Activated T-cell treated with anti-CD3 and anti-CD28 coated beads, Interleukin-2, amount 50 U/mL, for 1 hour (primary cell): ENCODE results near the gene CAMTA1.

ENCODE experiments used
- DNase-seq: peaks from one replicate; pipeline ENCODE4 v3.0.0-alpha.2; 2020

The CAMTA1 gene

DNA sequence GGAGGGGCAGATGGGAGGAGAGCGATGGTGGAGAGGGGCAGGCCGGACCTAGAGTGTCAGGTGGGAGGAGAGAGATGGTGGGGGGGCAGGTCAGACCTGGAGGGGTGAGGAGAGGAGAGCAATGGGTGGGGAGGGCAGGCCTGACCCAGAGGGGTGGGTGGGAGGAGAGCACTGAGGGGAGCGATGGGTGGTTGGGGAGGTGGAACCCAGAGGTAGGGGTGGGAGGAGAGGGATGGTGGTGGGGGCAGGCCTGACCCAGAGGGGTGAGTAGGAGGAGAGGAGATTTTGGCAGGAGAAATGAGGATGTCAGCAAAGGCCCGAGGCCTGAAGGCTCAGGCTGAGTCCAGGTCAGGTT, 828.6 kb downstream of the CAMTA1 start:
- no peak for DNase-seq

DNA sequence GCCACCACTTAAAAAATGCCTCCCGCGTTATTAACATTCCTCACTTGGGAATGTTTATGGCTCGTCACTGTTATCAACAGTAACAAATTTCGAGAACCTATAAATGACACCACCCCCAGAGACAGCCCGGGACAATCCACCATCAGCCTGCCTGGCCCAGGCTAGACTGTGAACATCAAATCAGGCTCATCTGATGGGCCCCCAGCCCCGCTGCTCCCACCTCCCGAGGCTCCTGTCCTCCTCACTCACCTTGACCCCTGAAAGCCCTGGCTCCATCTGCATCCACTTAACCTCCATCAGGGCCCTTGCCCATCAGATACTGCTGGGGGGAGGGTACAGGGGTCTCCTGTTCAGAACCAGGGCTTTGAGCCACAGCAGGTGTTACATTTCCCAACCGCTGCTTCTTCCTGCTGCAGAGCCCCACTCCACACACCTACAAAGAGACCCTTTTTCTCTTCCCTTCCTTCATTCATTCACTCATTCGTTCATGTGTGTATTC, 829.4 kb downstream of the CAMTA1 start:
- DNase-seq: no peak

DNA sequence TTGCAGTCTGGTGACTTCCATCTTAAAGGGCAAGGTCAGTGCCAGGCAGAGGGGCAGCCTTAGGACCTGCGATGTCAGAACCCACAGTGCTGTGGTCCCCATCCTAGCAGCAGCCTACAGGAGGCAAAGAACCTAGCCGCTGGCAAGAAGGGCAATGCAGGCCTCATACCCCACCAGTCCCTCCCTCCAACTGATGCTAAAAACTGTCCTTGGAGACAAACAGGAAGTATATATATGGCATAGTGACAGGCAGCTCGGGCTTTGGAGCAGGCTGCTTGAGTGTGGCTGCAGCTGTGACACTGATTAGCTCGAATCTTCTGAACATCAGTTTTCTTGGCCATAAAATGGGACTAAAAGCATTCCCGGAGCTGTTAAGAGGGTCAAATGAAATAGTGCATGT, 829.9 kb downstream of the CAMTA1 start:
- no peak for DNase-seq

DNA sequence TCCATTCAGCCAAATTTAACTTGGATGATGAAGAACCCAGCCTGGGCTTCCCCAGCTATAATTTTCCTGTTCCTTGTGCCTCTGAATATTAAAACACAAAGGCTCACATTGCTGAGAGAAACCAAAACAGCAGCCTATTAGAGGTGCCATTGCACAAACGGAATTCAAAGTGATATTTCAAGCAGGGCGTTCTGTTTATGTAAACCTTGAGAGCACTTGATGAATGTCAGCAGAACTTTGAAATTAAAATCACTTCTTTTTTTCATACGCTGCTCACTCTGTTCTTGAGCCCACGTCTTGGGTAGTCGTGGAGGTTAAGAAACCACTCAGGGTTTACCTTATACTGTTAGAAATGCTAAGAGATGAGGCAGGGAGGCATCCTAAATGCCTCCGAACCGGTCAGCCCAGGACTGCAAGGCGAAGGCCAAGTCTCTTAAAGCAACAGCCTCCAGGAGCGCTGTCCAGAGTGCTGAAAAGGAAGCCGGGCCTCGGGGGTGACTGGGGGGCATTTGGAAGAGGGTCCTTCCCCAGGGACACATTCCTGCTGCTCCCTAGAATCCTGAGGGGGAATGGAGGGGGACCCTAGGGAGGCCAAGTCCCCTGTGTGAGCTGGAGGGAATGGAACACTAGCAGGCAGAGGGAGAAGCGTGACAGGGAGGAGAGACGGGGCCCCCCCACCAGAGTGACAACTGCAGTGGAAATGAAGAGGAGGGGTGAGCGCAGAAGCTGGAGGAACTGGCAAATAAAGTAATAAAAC, 831.0 kb downstream of the CAMTA1 start:
- peak; percentile 29 for DNase-seq

DNA sequence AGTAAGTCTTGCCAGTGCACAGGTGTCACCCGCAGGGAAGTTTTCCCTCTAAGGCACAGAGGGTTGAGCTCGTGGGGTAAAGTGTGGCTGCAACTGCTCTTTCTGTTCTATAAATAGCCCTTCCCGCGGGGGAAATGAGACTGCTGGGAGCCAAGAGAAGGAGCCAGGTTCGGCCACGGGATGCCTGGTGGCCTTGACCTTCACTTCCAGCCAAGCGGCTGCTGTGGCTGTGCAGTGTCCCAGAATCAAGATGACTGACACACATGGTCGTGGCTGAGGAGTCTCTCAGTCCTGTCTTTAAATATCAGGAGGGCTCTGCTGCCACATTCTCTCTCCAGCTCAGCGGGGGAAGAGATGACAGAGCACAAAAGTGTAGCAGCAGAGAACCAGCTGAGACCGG, 831.7 kb downstream of the CAMTA1 start:
- DNase-seq: no peak

DNA sequence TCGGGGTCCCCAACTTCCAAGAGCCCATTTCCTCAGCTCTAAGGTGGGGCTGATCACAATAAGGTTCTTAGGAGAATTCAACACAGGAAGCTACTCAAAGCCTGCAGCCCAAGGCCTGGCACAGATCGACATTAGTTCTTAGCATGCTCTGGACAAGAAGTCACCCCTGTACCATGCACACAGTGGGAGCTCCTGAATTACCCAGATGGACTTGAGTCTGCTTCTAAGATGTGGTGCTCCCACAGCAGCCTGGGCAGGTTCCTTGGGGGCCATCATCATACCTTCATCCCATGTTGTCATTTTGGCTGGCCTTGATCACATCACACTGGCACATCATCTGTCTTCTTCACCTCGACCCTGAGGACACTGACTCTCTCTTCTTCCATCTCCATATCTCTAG, 832.6 kb downstream of the CAMTA1 start:
- DNase-seq: no peak

DNA sequence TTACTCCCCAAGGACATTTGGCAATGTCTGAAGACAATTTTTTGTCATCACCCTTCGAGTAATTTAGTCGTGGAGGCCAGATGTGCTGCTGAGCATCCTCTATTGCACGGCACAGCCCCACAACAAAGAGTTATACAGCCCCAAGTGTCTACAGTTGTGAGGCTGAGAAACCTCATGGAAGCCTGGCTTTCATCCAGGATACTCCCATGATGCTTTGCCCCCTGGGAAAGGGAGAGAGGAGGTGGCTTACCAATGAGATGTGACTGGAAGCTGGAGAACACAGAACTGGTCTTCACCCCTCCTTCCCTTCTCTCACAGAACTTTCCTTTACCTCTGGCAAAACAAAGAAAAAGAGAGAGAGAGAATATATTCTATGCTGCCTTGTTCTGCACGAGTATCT, 834.9 kb downstream of the CAMTA1 start:
- no peak for DNase-seq

DNA sequence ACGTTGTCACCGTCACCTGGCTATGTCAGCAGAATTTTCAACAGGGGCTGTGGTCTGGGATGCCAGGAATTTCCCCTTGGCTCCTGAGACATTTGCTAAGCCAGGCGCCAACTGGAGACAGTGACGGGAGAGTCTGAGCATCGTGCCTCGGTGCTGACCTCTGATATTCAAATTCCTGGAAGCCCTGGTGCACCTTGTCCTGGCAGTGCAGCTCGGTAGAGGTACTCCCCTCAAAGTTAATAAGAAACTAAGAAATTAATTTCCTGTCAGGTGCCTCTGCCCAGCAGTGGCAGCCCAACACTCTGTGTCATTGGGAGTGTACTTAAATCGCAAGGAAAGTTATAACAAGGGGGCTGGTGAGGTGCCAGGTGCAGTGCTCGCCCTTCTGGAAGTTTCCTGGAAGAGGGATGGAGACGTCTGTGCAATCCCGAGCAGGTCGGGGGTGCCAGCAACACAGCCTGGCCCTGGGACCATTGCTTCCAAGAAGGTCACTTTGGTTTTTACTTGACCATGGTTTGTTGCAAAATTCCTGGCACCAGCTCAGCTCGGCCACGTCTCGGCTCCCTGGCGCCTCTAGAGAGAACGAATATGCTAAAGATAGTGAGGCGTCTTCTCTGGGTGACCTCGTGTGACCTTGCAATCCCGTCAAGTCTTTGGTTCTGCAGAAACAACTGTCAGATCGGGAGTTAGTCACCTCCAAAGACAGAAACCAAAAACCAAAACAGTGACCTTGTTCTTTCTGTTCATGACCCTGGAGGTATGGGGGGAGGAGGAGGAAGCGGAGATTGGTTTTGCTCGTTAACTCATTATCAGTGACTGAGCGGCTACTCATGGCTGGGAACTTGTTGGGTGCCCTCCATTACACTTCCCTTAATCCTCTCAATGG, 836.3 kb downstream of the CAMTA1 start:
- DNase-seq: no peak

DNA sequence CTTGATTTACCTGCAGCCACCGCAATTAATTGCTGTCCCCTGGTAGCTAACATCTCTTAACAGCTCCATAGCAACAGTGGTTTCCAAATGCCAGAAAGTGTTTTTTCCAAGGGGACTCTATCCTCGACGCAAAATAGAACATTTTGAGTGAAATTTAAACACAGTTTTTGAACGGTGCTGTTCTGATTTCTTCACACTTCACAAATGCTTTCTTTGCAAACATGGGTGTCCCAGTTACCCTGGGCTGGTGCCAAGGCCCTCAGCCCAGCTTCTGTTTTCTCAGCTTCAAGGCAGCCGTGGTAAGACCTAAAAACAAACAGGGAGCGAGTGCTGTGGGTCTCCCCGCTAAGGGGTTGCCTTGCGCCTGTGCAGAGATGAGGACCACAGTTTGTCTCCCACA, 838.6 kb downstream of the CAMTA1 start:
- DNase-seq: no peak

DNA sequence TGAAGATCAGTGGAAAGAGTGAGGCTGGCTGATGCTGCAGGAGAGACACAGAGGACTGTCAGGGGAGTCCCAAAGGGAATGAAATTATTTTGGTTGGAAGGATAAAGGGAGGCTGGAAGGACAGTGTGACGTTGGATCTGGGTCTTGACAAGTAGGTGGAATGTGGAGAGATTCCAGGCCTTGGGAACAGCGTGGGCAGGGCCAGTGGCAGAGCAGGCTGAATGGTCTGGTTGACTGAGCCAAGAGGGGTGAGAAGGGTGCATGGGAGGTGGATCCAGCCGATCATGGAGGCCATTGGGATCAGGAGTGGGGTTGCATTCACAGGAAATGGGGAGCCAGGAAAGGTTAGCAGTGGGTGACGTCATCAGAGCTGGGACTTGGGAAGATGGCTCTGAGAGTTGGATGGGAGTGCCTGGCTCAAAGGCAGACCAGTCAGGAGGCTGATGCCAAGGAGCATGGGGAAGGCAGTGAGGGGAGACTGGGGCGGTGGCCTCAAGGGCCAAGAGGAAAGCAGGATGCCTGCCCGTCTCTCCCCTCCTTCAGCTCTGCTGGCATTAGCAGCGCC, 839.6 kb downstream of the CAMTA1 start:
- no peak for DNase-seq

DNA sequence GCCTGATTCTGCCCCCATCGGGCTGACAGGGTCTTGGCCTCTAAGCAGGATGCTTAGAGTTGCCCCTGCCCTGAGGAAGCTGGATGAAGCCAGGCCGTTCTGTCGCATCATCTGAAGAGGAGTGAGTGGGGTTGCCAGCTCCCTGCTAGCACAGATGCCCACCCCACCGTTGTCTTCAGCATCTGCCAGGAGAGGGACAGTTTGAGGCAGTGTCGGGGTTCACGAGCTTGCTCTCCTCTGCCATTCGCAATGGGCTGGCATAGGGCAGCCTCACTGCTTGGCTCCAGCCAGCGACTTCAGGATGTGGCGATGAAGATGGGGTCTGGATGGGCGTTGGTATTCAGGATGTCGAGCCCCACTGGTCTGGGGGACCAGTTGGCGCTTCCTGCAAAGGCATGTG, 840.1 kb downstream of the CAMTA1 start:
- no peak for DNase-seq

DNA sequence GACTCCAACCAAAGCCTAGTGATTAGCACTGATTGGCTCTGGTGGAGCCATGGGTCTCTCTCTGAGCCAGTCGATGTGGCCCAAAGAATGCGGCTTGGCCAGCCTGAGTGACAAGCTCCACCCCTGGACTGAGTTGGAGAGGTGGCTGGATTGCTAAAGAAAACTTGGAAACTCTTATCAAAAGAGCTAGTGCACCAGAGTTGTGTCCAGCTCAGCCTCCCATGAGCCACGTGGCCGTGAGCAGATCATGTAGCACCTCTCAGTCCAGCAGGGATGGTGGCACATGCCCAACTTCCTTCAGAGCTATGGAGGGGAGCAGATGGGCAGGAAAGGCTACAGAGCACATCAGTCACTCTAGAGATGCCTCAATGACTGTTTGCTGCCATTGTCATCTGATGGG, 843.0 kb downstream of the CAMTA1 start:
- DNase-seq: no peak

DNA sequence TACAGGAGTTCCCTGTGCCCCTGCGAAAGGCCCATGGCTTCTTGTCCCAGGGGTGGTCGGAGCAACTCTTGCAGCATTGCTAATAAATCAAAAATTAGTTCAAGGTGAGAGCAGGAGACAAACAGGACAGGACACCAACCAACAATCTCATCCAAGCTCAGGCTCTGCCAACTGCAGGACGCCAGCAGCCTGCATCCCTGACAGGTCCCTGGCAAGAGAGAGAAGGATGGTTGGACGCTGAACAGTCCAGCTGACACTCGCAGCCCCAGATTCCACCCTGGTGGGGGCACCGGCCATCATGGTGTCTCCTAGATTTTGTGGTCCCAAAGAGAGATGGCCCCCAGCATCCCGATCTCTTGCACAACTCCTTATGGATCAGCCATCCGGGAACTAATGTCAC, 843.8 kb downstream of the CAMTA1 start:
- no peak for DNase-seq

DNA sequence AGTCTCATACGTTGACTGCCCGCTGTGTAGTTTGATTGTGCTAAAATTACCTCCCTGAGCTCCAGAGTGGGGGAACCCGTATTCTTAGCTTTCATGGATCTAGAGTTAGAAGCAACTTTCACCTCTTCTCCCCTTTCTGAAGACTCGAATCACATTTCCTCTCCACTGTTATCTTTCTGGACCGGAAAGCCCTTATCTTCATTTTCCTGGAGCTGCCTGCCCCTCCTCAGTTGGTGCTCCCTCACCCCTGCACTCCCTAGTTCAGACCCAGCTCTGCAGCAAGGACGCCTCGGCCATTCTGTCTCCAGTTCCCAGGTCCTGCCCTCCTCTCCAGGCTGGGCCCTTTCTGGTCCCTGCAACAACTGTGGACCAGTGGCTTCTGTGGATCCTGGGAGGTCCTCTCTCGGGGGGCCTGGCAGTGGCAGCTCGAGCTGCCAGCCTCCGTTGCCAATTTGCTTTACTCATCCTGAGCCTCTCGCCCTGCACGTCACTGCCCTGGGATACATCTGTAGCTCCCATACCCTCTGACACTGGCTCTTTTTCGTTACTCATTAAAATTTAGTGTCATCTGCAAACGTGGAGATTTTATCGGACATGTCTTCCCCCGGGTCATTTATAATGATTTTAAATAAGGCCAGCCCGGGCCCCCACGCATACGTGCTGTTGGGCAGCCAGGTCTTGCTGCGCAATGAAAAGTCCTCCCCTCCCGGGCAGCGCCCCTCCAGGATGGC, 844.4 kb downstream of the CAMTA1 start:
- DNase-seq: no peak

DNA sequence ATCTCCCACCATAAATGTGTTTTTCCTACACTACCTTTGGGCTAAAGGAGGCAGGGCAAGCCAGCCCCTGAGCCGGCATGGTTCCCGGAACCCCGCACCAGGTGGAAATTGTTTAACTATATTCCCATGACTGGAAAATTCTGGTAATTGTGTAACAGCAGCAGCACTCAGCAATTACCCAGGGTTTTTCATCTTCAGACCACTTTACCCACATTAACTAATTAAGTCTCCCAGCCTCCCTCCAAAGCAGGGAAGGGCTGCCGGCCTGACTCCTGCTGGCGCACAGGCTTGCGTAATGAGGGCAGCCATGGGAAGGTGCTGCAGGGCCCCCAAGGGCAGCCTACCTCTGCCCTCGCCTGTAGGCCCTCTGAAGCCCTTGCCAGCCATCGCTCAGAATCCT, 845.1 kb downstream of the CAMTA1 start:
- DNase-seq: no peak

DNA sequence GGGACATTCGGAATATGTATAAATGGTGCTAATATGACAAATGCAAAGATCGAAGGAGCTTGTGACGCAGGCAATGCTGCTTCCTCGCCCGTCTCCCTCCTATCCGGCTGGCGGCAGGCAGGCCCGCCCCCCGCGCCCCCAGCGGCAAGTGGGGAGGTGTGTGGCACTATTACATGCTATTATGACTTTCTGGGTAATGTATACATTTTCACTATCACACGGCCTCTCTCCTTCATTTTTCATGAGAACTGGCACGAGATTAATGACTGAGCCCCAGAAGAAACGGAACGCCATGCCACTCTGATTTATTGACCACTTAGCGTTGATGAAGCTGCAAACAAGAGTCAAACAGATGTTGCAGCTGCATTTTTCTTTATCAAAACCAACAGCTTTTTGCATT, 846.9 kb downstream of the CAMTA1 start:
- DNase-seq: no peak

DNA sequence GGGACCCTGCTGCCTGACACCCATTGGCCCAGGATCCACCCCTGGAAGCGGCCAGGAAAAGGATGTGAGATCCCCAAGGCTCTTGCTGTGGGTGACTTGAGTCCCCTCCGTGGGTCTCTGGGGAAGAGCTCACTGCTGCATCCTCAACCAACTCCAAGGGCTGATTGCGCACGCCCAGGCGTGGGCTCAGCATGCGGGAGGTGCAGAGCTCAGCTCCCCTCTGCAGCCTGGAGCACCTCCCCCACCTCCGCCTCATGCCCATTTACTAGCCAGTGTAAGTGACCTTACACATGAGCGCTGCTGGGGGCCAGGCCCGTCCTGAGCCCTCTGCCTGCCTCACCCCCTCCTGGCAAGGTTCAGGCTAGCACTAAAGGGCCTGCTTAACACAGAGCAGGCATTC, 847.4 kb downstream of the CAMTA1 start:
- no peak for DNase-seq

DNA sequence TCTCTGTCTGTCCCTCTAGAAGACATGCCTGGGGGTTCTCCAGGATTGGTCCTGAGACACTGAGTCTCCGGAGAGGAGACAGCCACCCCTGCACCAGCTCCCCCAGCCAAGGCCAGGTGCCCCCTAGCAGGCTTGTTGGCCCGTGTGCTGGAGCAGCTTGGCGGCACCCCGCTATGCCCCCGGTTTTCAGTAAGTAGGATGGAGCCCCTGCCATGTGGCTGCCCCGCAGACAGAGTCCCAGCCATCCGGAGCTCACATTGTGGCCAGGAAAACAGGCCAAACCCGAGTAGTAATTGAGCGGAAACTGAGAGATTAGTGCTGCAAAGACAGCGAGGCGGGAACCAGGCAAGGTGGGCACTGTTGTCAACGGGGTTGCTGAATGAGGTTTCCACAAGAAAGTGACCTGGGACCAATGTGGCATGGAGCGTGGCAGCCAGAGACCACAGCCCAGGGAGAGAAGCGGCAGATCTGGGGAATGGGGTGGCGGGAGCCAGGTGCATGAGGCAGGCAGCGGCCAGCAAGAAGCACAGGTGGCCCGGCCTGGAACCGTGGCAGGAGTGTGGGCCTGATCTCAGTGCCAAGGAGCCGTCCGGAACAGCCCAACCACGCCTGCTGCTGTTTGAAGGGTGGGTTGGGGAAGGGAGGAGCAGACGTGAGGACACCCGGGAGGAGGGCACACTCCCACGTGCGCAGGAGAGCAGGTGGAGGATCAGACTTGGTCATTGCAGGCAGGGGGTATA, 848.4 kb downstream of the CAMTA1 start:
- no peak for DNase-seq

DNA sequence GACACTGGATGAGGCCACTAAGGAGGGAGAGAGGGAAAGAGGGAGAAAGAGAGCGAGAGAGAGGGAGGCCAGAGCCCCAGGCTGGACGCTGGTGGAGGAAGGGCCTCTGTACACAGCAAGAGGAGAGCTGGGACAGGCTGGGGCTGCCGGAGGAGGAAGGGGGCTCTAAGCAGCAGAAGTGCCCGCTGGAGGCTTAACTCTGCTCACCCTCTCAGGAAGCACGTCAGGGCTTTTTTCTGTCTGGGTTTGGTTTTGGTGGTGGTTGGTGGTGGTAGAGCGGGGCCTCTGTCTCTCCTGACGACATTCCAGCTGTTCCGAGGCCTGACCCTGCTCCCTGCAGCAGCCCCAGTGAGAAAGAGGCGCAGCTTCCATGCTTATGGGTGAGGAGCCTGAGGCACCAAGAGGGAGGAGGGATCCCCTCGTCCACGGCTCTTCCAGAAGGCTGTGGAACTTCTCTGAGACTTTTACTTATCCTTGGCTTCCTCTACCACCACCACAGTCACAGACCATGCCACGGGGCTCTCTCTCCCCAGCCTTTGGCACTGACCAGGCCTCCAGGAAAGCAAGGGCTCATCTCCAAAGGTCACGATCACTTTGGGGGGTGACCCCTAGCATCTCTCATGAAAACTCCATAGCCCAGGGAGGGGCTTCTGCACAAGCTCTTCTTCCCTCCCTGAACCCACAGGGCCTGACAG, 849.4 kb downstream of the CAMTA1 start:
- no peak for DNase-seq

DNA sequence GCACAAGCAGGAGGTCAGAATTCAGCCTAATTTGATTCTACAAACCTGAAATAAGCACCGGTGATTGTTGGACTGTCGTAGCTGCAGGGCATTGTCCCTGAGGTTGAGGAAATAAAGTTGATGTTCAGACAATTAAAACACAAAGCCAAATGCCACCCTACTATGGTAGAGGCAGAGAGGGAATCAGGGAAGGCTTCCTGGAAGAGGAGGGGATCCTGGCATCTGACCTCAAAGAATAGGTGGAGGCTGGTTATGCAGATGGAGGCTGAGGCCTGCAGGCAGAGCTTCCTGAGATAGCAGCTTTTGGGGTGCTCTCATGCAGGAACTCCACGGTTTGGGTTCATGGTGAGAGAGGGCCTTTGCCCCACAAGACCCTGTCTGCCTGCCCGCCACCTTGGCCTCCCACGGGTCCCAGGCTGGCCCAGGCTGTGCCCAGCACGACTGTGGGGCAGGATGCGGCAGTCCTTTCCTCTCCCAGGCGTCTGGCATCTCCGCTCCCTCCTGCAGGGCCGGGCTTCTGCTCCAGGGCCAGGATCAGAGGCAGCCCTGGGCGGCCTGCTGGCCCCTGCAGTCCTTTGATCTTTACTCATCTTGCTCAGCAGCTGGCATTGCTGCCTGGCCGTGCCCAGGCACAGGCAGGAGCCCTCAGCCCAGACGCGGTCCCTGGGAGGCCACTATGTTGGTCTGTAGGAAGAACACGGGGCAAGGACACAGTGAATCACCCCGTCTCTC, 851.7 kb downstream of the CAMTA1 start:
- no peak for DNase-seq

DNA sequence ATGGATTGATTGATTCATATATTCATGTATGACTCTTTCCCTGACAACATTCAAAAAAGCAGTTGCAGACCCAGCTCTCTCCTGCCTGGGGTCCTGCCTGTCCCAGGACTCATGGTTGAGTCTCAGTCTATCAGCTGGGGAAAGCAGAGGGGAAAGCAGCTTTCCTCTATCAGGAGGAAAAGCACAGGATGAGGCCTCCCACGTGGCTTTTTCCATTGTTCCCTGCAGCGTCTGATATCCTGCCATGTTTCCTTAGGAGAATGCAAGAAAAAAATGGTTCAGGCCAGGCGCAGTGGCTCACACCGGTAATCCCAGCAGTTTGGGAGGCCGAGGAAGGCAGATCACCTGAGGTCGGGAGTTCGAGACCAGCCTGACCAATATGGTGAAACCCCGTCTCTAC, 852.8 kb downstream of the CAMTA1 start:
- DNase-seq: no peak
